Stimulated activated CD4-positive, alpha-beta T cell treated with anti-CD3 and anti-CD28 coated beads, Interleukin-4, amount 100 ng/mL, for 1 hour (primary cell): ENCODE data around the gene AFF2.
"Not testable (repeated sequence)": the region's sequence is repeated elsewhere in the genome, so short reads cannot be mapped to it uniquely, and the experiment has no call there.

ENCODE experiments used
- DNase-seq: peaks from one replicate; pipeline ENCODE4 v3.0.0-alpha.2; 2020

AFF2 gene

GRCh38 chrX:148649145-148649795 is 148.9 kb downstream of the AFF2 start:
- no peak for DNase-seq

DNA sequence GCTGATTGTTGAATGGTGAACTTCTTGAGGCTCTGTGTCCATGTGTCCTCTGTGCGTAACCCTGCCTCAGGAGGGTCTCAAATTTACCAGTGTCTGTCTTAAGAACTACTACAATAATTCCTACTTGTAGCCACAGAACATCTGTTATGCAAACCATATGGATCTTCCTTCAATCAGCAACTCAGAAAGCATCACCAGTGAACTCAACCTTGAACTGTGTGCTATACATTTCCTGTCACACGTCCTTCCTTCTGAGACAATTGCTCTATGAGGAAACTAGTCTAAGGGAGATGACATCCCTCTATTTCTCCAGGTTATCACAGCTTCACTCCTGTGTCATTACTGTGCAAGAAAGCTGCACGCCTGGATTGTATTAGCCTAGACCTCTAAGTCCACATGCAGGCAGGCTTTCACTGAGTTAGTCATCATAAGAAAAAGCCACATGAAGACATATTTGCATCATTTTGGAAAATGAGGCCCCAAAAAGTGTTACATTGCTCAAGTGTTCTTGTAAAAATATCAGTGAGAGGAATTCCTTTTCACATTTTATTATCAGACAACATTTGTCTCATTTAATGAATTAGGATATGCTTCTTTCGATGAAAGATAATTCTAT is 157.8 kb downstream of the AFF2 start:
- DNase-seq: no peak

DNA sequence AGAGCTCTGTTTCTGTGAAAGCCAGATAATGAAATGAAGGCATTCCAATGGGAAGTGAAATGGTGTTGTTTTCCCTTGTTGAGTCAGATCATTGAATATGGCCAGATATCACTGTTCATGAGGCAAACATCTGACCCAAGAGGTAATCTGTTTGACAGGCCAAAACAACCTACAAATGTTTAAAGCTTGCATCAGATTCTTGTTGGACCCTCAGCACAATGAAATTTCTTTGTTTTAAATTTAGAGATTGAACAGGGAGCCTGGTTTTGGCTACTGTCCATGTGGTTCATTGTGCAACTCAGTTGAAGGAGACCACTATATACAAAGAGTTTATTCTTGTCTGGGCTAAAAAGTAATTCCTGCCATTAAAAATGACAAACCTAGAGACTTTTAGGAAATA is 159.1 kb downstream of the AFF2 start:
- no peak for DNase-seq

DNA sequence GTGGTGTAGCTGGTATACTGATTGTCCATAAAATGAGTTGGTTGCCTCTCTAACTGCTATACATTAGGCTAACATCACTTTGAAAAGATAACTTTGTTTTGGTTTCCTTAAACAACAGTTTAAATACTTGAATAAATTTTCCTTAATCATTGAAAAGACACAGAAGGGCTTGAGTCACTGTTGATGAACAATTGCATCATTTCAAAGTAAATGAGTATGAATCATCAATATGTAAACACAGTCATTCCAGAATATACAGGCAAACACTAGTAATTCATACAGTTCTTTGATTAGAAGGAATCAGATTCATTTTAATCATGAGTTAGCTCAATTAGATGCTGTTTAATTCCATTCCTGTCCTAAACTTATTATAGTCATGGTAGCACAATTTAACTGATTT is 160.6 kb downstream of the AFF2 start:
- no peak for DNase-seq

- no peak for DNase-seq
Observed at GRCh38 chrX:148662014-148662413, 161.6 kb downstream of the AFF2 start.

GRCh38 chrX:148664171-148664570 is 163.8 kb downstream of the AFF2 start:
- DNase-seq: no peak

DNA sequence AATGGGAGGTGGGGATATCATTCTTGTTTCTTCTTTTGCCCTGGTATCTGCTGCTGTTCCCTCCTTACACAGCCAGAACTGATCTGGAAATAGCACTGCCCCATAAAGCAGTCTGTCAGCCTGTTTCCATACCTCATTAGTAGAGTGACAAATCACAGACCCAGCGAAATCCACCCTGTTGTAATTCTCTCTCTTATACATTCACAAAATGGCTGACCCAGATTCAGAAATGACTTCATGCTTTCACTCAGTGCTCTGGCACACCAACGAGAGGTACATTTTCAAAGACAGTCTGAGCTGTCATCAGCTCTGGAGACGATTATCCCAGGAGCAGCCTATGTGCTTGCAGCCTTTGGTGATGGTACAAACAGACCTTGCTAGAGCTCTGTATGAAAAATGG is 164.6 kb downstream of the AFF2 start:
- DNase-seq: no peak

DNA sequence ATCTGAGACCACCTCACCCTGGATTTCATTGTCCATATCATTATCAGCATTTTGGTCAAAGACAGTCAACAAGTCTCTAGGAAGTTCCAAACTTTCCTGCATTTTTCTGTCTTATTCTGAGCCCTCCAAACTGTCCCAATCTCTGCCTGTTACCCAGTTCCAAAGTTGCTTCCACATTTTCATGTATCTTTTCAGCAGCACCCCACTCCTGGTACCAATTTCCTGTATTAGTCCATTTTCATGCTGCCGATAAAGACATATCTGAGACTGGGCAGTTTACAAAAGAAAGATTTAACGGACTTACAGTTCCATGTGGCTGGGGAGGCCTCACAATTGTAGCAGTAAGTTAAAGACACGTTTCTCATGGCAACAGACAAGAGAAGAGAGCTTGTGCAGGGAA is 168.8 kb downstream of the AFF2 start:
- DNase-seq: not testable (repeated sequence)

- no peak for DNase-seq
Observed at GRCh38 chrX:148670277-148670676, 169.9 kb downstream of the AFF2 start.

DNA sequence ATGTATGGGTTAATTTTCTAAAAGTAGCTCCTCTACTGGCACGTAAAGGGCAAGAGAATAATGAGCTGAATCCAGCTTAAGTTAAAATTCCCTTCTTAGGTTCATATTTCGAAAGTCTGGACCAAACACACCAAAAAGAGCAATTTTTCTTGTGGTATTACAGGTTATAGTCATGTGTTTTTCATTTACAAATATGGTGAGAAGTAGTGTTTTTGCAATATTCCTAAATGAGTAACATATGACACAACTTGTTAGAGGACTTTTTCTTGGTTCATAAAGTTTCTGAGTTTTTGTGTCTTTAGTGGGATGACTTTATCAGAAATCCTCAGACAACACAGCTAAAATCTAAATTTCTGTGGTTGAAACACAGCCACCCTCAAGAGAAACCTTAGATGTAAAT is 172.1 kb downstream of the AFF2 start:
- no peak for DNase-seq

- no peak for DNase-seq
Observed at GRCh38 chrX:148681605-148682004, 181.2 kb downstream of the AFF2 start.

DNA sequence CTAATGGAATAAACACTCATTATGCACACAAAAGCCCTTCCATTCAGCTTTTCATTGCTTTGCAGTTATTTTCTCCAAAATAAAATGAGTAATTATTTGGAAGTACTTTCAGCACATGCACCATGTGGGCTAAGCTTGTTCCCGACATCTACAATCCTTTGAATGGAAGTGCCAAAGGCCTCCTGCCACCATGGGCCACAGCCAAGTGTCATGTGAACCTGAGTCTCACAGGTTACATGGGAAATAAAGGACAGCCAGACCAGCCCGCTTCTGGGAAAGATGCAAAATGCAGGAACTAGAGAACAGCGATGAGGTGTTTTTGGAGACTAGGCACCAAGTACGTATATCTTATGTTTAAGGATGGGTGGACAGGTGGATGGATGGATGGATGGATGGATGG is 181.8 kb downstream of the AFF2 start:
- DNase-seq: no peak

DNA sequence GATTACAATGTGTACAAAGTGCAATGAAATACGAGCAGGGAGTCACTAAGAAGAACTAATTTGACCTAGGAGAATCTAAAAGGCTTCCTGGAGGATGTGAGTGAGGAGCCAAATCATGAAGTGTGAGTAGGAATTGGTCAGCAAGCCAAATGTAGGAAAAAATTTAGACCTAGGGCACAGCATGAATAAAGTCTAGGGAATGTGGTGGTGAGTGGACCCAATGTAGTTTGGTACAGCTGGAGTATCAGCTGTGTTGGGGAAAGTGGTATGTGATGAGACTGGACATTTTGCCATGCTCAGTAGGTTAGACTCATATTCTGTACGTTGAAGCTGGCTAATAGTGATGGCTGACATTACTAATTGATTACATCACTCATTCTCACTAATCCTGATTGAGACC is 191.0 kb downstream of the AFF2 start:
- no peak for DNase-seq

DNA sequence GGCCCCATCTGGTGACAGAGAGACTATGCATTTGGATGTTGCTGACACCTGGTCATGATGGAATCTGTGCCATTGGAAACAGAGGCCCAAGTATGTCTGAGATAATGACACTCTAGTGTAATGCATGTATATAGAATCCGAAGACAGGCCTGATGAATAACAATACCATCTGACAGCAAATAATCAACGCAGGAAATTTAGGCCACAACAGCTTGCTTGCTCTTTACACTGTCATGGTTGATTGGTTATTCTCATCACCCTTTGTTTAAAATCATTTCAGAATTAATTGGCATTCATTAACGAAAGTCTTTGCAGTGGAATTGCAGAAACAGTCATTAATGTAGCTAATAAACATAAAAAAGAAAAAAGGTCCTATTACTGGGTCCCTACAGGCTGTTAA is 194.8 kb downstream of the AFF2 start:
- DNase-seq: no peak

DNA sequence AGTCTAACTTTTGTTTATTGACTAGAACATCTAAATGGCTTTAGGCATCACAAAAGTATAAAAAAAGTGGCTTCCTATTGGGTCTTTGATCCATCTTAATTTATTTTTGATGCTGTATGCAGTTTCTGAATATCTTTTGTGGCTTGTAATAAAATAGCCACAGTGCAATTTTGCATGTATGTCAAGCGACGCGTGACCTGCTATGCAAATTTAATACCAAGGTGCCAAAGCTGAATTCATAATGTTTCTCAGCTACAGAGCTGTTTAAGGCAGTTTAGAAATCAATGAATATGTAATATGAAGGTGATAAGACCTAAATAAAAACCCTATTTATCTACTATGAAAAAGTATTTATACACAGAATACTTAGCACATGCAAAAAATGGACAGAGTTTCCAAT is 197.8 kb downstream of the AFF2 start:
- no peak for DNase-seq

GRCh38 chrX:148700021-148700420 is 199.6 kb downstream of the AFF2 start:
- DNase-seq: no peak

GRCh38 chrX:148713981-148714380 is 213.6 kb downstream of the AFF2 start:
- DNase-seq: no peak

DNA sequence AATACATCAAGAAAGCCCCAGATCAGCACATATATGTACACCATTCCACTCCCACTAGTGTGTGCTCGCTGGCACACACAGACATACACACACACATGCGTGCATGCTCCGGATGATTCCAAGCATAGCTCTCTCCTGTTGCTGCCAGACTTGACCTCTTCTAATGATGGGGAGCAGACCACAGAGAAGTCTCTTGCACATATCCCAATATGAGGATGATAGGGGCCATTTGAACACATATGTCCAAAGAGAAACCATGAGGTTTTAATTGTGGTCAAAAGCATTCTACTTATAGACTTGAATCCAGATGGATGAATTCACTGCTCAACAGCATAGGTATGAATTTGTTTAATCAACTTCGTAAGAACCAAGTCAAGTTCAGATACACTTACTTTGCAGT is 214.9 kb downstream of the AFF2 start:
- no peak for DNase-seq

- DNase-seq: no peak
Observed at GRCh38 chrX:148722966-148723365, 222.5 kb downstream of the AFF2 start.

DNA sequence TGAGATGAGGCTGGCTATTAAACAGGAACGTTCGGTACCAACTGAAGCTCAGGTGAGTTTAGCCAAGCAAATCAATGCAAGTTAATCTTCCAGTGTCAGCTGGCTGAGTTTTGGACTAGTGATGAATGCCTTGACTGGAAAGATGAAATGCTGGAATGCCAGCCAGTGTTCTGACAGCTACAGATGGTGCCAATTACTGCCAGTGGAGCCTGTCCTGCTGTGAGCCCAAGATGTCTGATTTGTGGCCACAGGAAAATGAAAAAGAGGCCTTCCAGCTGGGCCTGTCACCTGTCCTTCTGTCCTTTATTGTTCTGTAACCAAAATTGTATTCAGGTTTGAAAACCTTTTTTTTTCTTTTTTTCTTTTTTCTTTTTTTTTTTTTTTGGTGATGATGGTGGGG is 223.1 kb downstream of the AFF2 start:
- no peak for DNase-seq

DNA sequence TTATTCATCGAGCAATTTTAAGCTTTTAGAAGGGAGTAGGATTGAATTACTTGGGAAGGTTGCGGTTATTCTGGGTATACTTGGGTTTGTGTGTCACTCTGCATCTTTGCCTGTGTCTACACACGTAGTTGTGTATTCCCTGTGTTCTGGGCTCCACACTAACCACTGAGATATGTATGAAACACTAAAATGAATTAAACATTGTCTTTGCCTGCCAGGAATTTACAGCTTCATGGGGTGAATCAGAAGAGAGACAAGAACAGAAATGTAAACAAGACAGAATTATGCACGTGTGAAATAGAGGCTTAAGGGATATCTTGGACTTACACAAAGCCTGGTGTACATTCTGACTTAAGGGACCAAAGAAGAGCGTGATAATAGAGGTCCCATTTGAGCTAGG is 228.5 kb downstream of the AFF2 start:
- no peak for DNase-seq

GRCh38 chrX:148732743-148733142 is 232.3 kb downstream of the AFF2 start:
- no peak for DNase-seq

- DNase-seq: no peak
Observed at GRCh38 chrX:148741441-148741840, 241.0 kb downstream of the AFF2 start.

DNA sequence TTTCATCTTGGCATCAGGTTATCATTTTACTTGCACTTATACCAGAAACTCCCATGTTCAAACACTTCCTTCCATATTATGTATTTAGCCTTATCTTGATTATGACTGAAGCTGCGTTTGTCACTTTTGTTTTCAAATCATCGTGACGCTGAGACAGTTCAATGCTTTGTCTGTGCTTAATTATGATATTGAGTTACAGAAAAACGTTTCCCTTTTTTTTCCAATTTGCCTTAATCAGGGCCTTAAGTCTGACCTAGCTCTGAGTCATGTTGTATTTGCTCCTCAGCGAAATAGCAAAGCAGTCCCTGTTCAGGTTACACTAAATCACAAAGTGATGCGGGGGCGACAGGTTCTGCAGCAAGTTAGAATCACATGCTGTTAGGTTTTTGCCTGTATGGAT is 254.7 kb downstream of the AFF2 start:
- DNase-seq: no peak

DNA sequence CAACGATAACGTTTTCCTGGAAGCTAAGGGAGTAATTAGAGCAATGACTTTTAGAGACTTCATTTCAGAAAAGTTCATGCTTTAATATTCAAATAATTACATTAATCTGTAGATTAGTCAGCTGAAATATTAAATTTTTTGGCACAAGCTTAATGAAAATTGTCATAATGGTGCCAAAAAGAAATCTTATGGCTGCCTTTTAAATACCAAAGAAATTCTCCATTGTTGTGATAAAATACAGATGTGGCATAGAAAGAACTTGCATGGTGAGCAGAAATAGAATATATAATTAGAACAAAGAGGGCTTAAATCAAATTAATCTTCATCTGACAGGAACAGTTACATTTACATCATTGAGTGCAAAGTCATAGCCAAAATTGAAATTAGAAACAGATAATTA is 263.5 kb downstream of the AFF2 start:
- DNase-seq: no peak
